Measurements from ENCODE around the gene NCK1. TPM values are rescaled to one million over a fixed set of nuclear protein-coding genes. Genes with fewer than 3 reads are reported as not detected.

NCK1 gene
- total and polyA plus RNA-seq, 7 donors, result 16.2 to 33.4 (median 25.4) TPM

GRCh38 chr3:136840252-136840651 is 21.8 kb upstream of the NCK1 start:
- WGBS, 3 donors, result 83 to 96% (median 88%) methylated on average over 2 of the region's 2 CpGs
- DNase-seq, result no peak
- no peak for ATAC-seq
- H3K27ac ChIP-seq, result no peak overlapping the region
- TF ChIP-seq, protein P1, sequence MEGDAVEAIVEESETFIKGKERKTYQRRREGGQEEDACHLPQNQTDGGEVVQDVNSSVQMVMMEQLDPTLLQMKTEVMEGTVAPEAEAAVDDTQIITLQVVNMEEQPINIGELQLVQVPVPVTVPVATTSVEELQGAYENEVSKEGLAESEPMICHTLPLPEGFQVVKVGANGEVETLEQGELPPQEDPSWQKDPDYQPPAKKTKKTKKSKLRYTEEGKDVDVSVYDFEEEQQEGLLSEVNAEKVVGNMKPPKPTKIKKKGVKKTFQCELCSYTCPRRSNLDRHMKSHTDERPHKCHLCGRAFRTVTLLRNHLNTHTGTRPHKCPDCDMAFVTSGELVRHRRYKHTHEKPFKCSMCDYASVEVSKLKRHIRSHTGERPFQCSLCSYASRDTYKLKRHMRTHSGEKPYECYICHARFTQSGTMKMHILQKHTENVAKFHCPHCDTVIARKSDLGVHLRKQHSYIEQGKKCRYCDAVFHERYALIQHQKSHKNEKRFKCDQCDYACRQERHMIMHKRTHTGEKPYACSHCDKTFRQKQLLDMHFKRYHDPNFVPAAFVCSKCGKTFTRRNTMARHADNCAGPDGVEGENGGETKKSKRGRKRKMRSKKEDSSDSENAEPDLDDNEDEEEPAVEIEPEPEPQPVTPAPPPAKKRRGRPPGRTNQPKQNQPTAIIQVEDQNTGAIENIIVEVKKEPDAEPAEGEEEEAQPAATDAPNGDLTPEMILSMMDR (IDR thresholded peaks at IDR 0.05), result no peak
- no peaks in the 10 kb centered on the region for H3K27me3 ChIP-seq (ENCODE audit: insufficient read depth in 3 of 3, low read length in 2 of 3)
- intact Hi-C loops (cut with DNase I), result no loop called here
- no peak overlapping the region for H3K4me3 ChIP-seq
- peaks cover 29% of the 10 kb centered on the region for H3K4me1 ChIP-seq
- H3K36me3 ChIP-seq (ENCODE audit: insufficient read depth in 1 of 2, low read depth in 1 of 2), result peaks cover 0 to 3% of the 10 kb centered on the region in 2 donors
- no peaks in the 10 kb centered on the region for H3K9me3 ChIP-seq

- DNase-seq (no peak), ATAC-seq (no peak)
- H3K9me3 ChIP-seq, result no peaks in the 10 kb centered on the region
- no peak overlapping the region for H3K27ac ChIP-seq
- H3K36me3 ChIP-seq (ENCODE audit: insufficient read depth in 1 of 2, low read depth in 1 of 2), result peaks cover 0 to 3% of the 10 kb centered on the region in 2 donors
- H3K4me3 ChIP-seq, result no peak overlapping the region
- no peaks in the 10 kb centered on the region for H3K27me3 ChIP-seq (ENCODE audit: insufficient read depth in 3 of 3, low read length in 2 of 3)
- WGBS, 3 donors, result 89 to 95% (median 93%) methylated on average over 1 of the region's 1 CpG
- TF ChIP-seq, protein P1 (IDR thresholded peaks at IDR 0.05), result no peak
- intact Hi-C loops (cut with DNase I), result no loop called here
- H3K4me1 ChIP-seq, result peaks cover 14% of the 10 kb centered on the region
Measured at GRCh38 chr3:136842294-136842693, 19.7 kb upstream of the NCK1 start.

DNA sequence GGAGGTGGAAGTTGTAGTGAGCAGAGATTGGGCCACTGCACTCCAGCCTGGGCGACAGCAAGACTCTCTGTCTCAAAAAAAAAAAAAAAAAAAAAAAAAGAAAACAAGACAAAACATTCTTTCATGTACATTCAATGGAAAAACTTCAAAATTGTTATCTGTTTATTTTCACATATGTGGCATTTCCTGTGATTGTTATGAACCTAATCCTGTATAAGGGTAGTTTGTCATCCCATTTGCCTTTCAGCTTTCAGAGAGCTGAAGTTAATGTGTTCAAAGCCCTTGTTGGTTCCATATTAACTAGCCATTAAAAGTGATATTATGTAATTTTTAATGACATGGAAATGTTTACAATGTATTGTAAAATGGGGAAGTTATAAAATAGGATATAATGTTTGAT is 17.3 kb upstream of the NCK1 start:
- no peak for DNase-seq
- Histone ChIP-seq H3K36me3 (ENCODE audit: insufficient read depth in 1 of 2, low read depth in 1 of 2) (no peaks in the 10 kb centered on the region), H3K4me1 (peaks cover under 1% of the 10 kb centered on the region), H3K4me3 (no peak overlapping the region), H3K27ac (no peak overlapping the region), H3K9me3 (no peaks in the 10 kb centered on the region), H3K27me3 (ENCODE audit: insufficient read depth in 3 of 3, low read length in 2 of 3) (no peaks in the 10 kb centered on the region)
- intact Hi-C loops (cut with DNase I), result no loop called here
- TF ChIP-seq, protein P1 (IDR thresholded peaks at IDR 0.05), result no peak
- 81 to 100% (median 100%) methylated on average over 1 of the region's 1 CpG for WGBS, 3 donors
- no peak for ATAC-seq

DNA sequence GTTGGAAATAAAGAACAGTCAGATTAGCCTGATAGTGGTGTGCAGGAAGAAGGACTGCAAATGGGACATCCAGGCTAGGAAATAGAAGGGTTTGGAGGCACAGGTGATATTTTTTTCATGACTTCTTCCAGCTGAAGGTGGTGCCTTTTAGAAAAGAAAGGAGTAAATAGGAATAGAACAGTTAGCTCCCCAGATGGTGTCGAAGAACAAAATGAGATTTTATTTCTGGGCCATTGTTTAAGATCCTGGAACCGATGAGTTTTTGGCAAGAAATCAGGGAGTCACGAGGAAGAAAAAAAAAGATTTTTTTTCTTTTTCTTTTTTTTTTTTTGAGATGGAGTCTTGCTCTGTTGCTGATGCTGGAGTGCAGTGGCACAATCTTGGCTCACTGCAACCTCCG is 9.8 kb upstream of the NCK1 start:
- intact Hi-C loops (cut with DNase I), result no loop called here
- Histone ChIP-seq H3K4me1 (no peaks in the 10 kb centered on the region), H3K36me3 (ENCODE audit: insufficient read depth in 1 of 2, low read depth in 1 of 2) (no peaks in the 10 kb centered on the region), H3K27ac (no peak overlapping the region), H3K4me3 (no peak overlapping the region), H3K27me3 (ENCODE audit: insufficient read depth in 3 of 3, low read length in 2 of 3) (no peaks in the 10 kb centered on the region), H3K9me3 (no peaks in the 10 kb centered on the region)
- ATAC-seq (no peak), DNase-seq (no peak)
- TF ChIP-seq, protein P1 (IDR thresholded peaks at IDR 0.05), result no peak
- WGBS, 3 donors, result 56 to 78% (median 71%) methylated on average over 4 of the region's 4 CpGs

DNA sequence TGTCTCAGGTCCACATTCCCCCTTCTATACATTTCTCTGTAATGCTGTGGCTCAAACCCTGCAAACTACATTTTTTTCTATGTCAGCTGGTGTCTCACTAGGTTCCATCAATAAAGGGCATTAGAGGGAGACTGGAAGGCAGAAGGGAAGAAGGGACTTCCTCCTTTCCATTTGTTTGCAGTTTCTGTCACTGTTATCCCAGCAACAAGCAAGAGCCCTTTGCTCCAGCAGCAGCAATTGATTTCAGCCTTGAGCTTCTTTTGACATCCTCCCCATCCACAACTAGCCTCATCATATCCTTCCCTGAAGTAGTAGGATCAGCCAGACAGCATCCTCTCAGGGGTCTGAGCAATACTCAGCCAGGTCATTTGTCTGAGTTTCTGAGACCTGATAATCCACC is 5.3 kb upstream of the NCK1 start:
- ATAC-seq (no peak), DNase-seq (no peak)
- Histone ChIP-seq H3K36me3 (ENCODE audit: insufficient read depth in 1 of 2, low read depth in 1 of 2) (no peaks in the 10 kb centered on the region), H3K4me3 (no peak overlapping the region), H3K4me1 (peaks cover 4% of the 10 kb centered on the region), H3K27ac (no peak overlapping the region), H3K9me3 (no peaks in the 10 kb centered on the region), H3K27me3 (ENCODE audit: insufficient read depth in 3 of 3, low read length in 2 of 3) (no peaks in the 10 kb centered on the region)
- TF ChIP-seq, protein P1 (IDR thresholded peaks at IDR 0.05), result no peak
- intact Hi-C loops (cut with DNase I), result no loop called here
